HCT116 (cell line): ENCODE results near the gene CSNK1D.

Experiments
- EGR1 ChIP-seq: IDR thresholded peaks from 2 replicates; pipeline ENCODE4 v1.6.1; 2012; ENCODE audit warnings: low read depth
- EZH2 ChIP-seq: fragments of 200-600 bp; sonication (generic); IDR thresholded peaks from 2 replicates; pipeline ENCODE4 v1.6.1; 2017; ENCODE audit warnings: antibody characterized with exemption, mixed run types
- EZH2phosphoT487 ChIP-seq: fragments of 200-600 bp; IDR thresholded peaks from 2 replicates; pipeline ENCODE4 v1.6.1; 2018; ENCODE audit warnings: antibody characterized with exemption, borderline replicate concordance
- JUND ChIP-seq: IDR thresholded peaks from 2 replicates; pipeline ENCODE4 v1.6.1; 2012
- MAX ChIP-seq: IDR thresholded peaks from 2 replicates; pipeline ENCODE4 v1.6.1; 2012
- POLR2A ChIP-seq: IDR thresholded peaks from 2 replicates; pipeline ENCODE4 v1.7.0; 2011; ENCODE audit warnings: borderline replicate concordance; ENCODE audit not compliant: insufficient read depth, insufficient read length; ENCODE audit errors: extremely low read depth
- POLR2AphosphoS5 ChIP-seq: IDR thresholded peaks from 2 replicates; pipeline ENCODE4 v1.6.1; 2011; ENCODE audit warnings: mild to moderate bottlenecking, low read depth, low read length, moderate library complexity
- REST ChIP-seq: IDR thresholded peaks from 2 replicates; pipeline ENCODE4 v1.6.1; 2012; ENCODE audit warnings: low read depth
- SIN3A ChIP-seq: IDR thresholded peaks from 2 replicates; pipeline ENCODE4 v1.6.1; 2012; ENCODE audit warnings: low read depth
- YY1 ChIP-seq: IDR thresholded peaks from 2 replicates; pipeline ENCODE4 v1.6.1; 2011; ENCODE audit warnings: low read length, low read depth, moderate library complexity, mild to moderate bottlenecking; ENCODE audit not compliant: insufficient replicate concordance; ENCODE audit errors: extremely low read depth
- ZBTB33 ChIP-seq: IDR thresholded peaks from 2 replicates; pipeline ENCODE4 v1.6.1; 2011; ENCODE audit warnings: mild to moderate bottlenecking, low read length, moderate library complexity; ENCODE audit not compliant: insufficient replicate concordance; ENCODE audit errors: extremely low read depth
- TF ChIP-seq, protein P1 (sequence below), 3 experiments: fragments of 200-600 bp in 1 of 3; sonication (generic) in 1 of 3; IDR thresholded peaks in 2 of 3; conservative IDR thresholded peaks in 1 of 3; 2 replicates each; pipeline ENCODE4 v1.5.1; 2012 to 2017; ENCODE audit warnings: low read depth in 2 of 3, low read length in 2 of 3, antibody characterized with exemption in 1 of 3, borderline replicate concordance in 1 of 3, control low read depth in 1 of 3, mild to moderate bottlenecking in 1 of 3, mixed read lengths in 1 of 3, mixed run types in 1 of 3, moderate library complexity in 1 of 3; ENCODE audit not compliant: insufficient read depth in 1 of 3
- TF ChIP-seq, protein P2 (sequence below): IDR thresholded peaks from 2 replicates; pipeline ENCODE4 v1.6.1; 2012

GRCh38 chr17:82282239-82283207 is 9.0 kb upstream of the CSNK1D start:
- TF ChIP-seq, protein P1, sequence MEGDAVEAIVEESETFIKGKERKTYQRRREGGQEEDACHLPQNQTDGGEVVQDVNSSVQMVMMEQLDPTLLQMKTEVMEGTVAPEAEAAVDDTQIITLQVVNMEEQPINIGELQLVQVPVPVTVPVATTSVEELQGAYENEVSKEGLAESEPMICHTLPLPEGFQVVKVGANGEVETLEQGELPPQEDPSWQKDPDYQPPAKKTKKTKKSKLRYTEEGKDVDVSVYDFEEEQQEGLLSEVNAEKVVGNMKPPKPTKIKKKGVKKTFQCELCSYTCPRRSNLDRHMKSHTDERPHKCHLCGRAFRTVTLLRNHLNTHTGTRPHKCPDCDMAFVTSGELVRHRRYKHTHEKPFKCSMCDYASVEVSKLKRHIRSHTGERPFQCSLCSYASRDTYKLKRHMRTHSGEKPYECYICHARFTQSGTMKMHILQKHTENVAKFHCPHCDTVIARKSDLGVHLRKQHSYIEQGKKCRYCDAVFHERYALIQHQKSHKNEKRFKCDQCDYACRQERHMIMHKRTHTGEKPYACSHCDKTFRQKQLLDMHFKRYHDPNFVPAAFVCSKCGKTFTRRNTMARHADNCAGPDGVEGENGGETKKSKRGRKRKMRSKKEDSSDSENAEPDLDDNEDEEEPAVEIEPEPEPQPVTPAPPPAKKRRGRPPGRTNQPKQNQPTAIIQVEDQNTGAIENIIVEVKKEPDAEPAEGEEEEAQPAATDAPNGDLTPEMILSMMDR (IDR thresholded peaks at IDR 0.05 in 2 of 3, conservative IDR thresholded peaks at IDR 0.05 in 1 of 3; ENCODE audit: borderline replicate concordance in 1 of 3, insufficient read depth in 1 of 3, low read depth in 2 of 3, low read length in 2 of 3) = no peak
- TF ChIP-seq POLR2AphosphoS5 (no peak; the same call in 1 of the 2 replicates), POLR2A (no peak), ZBTB33 (no peak), EZH2 (no peak), MAX (no peak), SIN3A (no peak), REST (no peak), JUND (no peak), EGR1 (no peak), EZH2phosphoT487 (no peak), YY1 (no peak)
- TF ChIP-seq, protein P2, sequence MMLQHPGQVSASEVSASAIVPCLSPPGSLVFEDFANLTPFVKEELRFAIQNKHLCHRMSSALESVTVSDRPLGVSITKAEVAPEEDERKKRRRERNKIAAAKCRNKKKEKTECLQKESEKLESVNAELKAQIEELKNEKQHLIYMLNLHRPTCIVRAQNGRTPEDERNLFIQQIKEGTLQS = no peak
